Activated T-cell treated with anti-CD3 and anti-CD28 coated beads, Interleukin-2, amount 50 U/mL, for 72 hours (primary cell): Measurements from ENCODE around the gene ARHGEF40. TPM values are rescaled to one million over a fixed set of nuclear protein-coding genes. Genes with fewer than 3 reads are reported as not detected.

ENCODE experiments used
- ATAC-seq, 2 donors: fragments of 150-1000 bp; cut with Tn5 transposase; replicated peaks in 1 of 2; 2 replicates each; pipeline ENCODE4 v1.10.0; 2021; ENCODE audit warnings: moderate library complexity in 2 of 2, mild to moderate bottlenecking in 1 of 2
- DNase-seq, 2 donors: peaks; one replicate each; pipeline ENCODE4 v3.0.0; 2021 to 2022; ENCODE audit warnings: mixed read lengths in 1 of 2
- H3K27ac Mint-ChIP-seq: one replicate; pipeline ENCODE4 v1.8.0; 2022; ENCODE audit warnings: mild to moderate bottlenecking, moderate library complexity, mixed read lengths
- H3K27me3 Mint-ChIP-seq: one replicate; pipeline ENCODE4 v1.8.0; 2022; ENCODE audit warnings: low read depth, mixed read lengths
- H3K36me3 Mint-ChIP-seq, 2 donors: one replicate each; pipeline ENCODE4 v1.8.0; 2022; ENCODE audit warnings: mixed read lengths in 2 of 2, mild to moderate bottlenecking in 1 of 2; ENCODE audit not compliant: insufficient read depth in 2 of 2
- H3K4me1 Mint-ChIP-seq: one replicate; pipeline ENCODE4 v1.8.0; 2022; ENCODE audit warnings: low read depth, mixed read lengths
- H3K4me3 Mint-ChIP-seq, 2 donors: one replicate each; pipeline ENCODE4 v1.8.0; 2022; ENCODE audit warnings: mild to moderate bottlenecking in 2 of 2, mixed read lengths in 2 of 2, moderate library complexity in 2 of 2
- H3K9me3 Mint-ChIP-seq, 2 donors: one replicate each; pipeline ENCODE4 v1.8.0; 2022; ENCODE audit warnings: mixed read lengths in 2 of 2
- total RNA-seq, 2 donors: library from RNA; stranded (reverse); gene quantifications; one replicate each; pipeline ENCODE4 v1.2.3, GENCODE V29; 2022

The ARHGEF40 gene
- total RNA-seq, 2 donors from 2014 or later, result 0.26 to 0.37 TPM

DNA sequence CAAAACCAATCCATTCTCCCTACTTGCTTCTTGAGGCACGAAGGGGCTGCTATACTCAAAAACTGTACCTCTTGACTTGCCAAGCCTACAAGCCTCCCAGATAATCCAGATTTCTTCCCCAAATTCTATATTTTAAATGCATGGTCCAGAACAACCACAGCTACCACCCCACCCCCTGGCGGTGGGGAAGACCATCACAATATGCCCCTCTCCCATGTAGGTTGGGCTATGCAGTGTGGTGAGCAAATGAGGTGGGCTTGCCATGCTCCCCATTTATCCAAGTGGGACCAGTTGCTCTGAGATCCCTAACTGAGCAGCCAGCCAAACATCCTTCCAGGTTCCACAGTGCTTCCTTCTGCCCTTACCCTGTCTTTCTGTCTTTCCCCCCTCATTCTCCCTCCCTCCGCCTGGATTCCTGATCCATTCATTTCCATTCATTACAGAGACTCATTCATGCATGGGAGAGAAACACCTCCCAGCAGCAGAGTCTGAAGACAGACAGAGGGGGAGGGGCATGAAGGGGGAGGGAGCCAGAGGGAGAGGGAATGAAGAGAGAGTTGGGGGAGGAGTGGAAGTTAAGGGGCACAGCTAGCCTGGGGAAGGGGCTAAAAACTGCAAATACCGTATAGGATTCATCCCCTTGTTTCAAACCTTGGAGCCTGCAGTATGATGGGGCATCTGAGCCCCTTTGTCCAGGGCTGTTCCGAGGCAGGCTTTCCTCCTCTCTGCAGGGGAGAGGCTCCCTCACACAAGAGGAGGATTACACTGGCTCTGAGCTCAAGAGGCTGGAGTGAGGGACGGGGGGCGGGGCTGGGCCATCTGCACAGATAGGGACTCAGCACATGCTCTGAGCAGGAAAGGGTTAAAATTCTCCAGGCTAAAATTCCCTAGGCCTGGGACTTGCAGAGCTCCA is 23.9 kb downstream of the ARHGEF40 start:
- no peak for ATAC-seq
- Mint-ChIP-seq H3K27ac (no peak overlapping the region), H3K27me3 (peaks cover 5% of the 10 kb centered on the region), H3K36me3 (peaks cover 0 to 2% of the 10 kb centered on the region in 2 donors), H3K4me3 (no peak overlapping the region), H3K4me1 (peaks cover 23% of the 10 kb centered on the region), H3K9me3 (no peaks in the 10 kb centered on the region)
- DNase-seq, result no peak

DNA sequence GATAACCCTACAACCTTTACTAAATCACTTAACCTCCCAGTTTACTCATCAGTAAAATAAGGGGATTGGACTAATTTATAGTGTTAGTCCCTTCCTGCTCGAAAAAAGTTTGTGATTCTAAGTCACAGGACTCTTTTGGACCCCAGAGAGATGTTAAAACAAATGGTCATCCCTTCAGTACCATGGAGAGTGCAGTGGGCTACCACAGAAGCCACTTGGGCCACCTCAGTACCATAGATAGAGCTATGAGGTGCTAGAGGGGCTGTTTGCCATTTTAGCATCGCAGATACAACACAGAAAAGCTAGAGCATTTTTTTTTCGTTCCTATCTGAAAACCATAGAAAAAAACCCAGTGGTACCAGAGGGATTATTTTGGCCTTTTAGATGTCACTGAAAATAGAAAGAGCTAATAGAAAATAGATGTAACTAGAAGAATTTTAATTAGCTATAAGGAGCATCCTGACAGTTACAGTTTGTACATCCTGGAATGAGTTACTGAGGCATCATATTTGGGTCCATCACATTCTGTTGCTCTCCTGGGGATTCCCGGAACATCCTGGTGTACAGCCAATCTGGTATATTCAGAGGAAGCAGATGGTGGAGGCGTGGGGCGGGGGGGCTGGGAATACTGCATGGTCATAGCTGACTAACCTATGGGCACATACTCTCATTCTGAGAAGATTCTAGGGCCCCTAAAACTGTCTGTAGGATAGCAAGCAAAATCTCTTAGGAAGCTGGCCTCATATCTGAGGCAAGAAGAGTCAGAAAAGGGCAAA is 25.5 kb downstream of the ARHGEF40 start:
- DNase-seq, result no peak
- Mint-ChIP-seq H3K36me3 (peaks cover 0 to 2% of the 10 kb centered on the region in 2 donors), H3K27me3 (peaks cover 12% of the 10 kb centered on the region), H3K27ac (no peak overlapping the region), H3K4me3 (no peak overlapping the region), H3K4me1 (peaks cover 30% of the 10 kb centered on the region), H3K9me3 (no peaks in the 10 kb centered on the region)
- no peak for ATAC-seq

DNA sequence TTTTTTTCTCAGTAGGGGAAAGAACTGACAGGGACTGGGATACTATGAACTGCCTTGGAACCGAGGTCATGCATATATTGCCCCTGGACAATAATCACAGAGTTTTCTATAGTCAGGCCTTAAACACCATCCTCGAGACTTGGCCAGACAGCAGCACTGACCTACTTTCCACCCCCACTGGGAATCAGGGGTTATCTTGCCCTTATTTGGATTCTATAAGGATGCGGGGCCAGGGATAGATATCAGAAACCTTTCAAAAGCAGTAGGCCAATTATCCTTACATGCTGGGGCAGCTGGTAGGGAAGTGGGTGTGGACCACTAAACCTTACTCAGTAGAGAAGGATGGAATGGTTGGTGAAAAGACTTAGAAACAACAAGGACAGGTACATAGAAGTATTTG is 26.3 kb downstream of the ARHGEF40 start:
- no peak for DNase-seq
- Mint-ChIP-seq H3K27me3 (peaks cover 12% of the 10 kb centered on the region), H3K9me3 (no peaks in the 10 kb centered on the region), H3K4me1 (peaks cover 36% of the 10 kb centered on the region), H3K27ac (no peak overlapping the region), H3K4me3 (no peak overlapping the region), H3K36me3 (peaks cover 0 to 2% of the 10 kb centered on the region in 2 donors)
- ATAC-seq, result no peak

DNA sequence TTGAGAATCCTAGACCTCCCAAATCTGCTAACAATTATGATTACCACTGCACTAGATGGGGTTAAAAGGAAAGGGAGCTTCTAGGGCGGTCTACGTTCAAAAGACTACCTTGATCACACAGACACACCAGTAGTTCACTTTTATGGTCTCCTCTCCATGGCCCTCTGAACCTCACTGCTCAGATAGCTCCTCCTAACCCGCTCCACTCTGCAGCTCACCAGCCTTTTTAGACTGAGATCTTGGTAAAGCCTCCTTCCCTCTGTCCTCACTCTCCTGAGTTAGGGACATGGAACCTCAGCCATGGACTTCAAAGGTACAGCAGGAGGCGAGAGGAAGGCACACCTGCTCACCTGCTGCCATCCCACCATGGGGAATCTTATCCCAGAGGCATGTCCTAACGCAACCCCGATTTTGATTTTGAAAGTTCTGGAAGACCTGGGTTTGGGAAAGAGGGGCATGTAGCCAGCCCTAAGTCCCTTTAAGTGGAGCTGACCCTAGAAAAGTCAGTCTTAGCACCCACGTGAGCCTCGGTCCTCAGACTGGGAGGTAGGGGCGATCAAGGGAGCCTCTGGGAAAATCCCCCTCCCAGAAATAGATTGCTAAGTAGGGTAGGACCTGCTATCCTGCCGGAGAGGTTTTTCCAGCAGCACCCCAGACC is 27.0 kb downstream of the ARHGEF40 start:
- Mint-ChIP-seq H3K27me3 (peaks cover 12% of the 10 kb centered on the region), H3K4me3 (peak overlapping the region; percentile 81 to 84), H3K27ac (peak overlapping the region; percentile 64), H3K36me3 (peaks cover 0 to 2% of the 10 kb centered on the region in 2 donors), H3K4me1 (peaks cover 43% of the 10 kb centered on the region), H3K9me3 (no peaks in the 10 kb centered on the region)
- ATAC-seq, result no peak
- no peak for DNase-seq

DNA sequence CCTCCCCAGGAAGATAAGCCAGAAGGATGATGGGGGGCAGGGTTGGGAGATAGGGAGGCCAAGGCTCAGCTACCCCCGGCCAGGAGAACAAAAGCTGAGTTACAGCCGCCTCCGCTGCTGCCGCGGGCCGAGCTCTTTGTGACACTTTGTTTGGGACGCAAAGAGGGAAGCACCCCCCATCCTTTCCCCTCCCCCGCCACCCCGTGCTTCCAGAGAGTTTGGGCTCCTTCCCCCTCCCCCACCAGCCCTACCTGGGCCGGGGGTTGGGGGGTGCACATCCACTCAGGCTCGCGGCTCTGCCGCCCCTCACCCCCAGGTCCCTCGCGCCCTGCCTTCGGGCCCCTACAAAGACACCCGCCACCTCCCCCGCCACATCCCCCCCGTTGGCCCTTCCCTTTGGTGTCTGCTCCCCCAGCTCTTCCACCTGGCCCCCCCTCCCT is 27.6 kb downstream of the ARHGEF40 start:
- H3K4me1 Mint-ChIP-seq, result peaks cover 46% of the 10 kb centered on the region
- no peaks in the 10 kb centered on the region for H3K9me3 Mint-ChIP-seq
- peak in 1 of 2 donors; percentile 2 for ATAC-seq
- H3K27ac Mint-ChIP-seq, result peak overlapping the region; percentile 64
- H3K36me3 Mint-ChIP-seq, result peaks cover 0 to 2% of the 10 kb centered on the region in 2 donors
- H3K4me3 Mint-ChIP-seq, result peak overlapping the region; percentile 81 to 84
- DNase-seq, result peak in 1 of 2 donors; percentile 13
- peaks cover 12% of the 10 kb centered on the region for H3K27me3 Mint-ChIP-seq

DNA sequence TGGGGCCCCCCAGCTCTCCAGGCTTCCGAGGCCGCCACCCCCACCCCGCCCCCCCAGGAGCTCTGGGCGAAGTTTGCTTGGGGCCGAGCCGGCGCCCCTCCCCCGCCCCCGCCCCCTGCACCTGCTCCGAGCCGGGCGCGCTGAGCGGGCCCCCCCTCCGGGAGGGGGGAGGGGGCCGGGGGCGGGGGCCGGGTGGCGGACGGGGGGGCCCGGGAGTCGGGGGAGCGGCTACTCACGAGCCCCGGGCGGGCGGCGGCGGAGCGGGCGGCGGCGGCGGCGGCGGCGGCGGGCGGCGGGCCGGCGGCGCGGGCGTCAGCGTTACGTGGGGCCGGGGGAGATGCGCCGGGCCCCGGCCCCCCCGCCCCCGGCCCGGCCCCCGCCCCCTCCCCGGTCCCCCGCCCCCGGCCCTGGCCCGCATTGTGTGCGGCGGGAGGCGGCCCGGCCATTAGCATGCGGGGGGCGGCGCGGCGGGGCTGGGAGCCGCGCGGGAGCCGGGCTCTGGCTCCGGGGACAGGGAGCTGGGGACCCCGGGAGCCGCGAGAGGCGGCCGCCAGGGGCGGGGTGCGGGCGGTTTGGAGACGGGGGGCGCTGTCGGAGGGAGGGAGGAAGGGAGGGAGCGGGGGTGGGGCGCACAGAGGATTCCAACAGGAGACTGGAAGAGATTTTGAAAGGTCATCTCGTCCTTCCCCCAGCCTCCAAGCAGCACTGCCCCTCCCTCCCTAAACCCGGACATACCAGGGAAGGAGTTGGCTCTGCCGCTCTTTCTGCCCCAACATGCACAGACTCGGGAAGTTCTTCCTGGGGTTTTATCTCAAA is 28.2 kb downstream of the ARHGEF40 start, which contains the start of gene ZNF219:
TSS of gene ZNF219 (minus strand) at position 580 of the 816 bp plus-strand sequence. CDS start 5,064 bp downstream, outside the sequence.
- peaks cover 0 to 2% of the 10 kb centered on the region in 2 donors for H3K36me3 Mint-ChIP-seq
- peaks cover 12% of the 10 kb centered on the region for H3K27me3 Mint-ChIP-seq
- ATAC-seq (peak; percentile 46 to 65), DNase-seq (peak; percentile 45 to 49)
- peak within 1 kb of the TSS; percentile 84 to 97 for H3K4me3 Mint-ChIP-seq
- H3K27ac Mint-ChIP-seq, result peak within 1 kb of the TSS; percentile 87
- no peaks in the 10 kb centered on the region for H3K9me3 Mint-ChIP-seq
- H3K4me1 Mint-ChIP-seq, result peaks cover 46% of the 10 kb centered on the region

DNA sequence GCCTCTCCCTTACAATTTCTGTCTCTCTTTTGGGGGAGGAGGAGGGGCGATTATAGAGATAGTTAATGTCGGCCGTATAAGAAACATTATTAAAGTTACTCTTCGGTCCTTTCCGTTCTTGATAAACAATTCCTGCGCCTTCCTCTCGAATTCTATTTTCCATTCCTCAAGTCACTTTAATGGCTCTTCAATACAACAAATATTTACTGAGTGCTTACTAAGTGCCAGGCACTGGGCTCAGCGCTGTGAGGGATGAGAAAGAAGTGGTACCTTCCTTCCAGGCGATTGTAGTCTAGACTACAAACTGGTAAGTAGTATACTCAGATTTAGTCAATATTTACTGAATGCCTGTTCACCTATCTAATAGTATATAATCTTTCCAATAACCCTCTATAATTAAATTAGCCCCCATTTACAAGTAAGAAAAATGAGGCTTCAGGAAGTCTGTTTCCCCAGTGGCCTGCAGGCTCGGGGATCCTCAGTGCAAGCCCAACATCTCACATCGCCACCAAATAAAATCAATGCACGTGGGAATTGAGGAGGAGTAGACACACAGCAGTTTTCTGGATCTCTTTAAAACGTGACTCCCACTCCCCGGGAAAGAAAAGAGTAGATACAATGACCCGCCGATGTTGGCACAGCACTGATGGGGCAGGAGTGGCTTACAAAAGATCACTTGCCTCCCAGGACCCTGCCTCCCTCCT is 28.9 kb downstream of the ARHGEF40 start:
- Mint-ChIP-seq H3K4me3 (peak overlapping the region; percentile 79 to 97), H3K27me3 (peaks cover 12% of the 10 kb centered on the region), H3K9me3 (no peaks in the 10 kb centered on the region), H3K27ac (peak overlapping the region; percentile 87), H3K4me1 (peaks cover 47% of the 10 kb centered on the region), H3K36me3 (peaks cover 0 to 2% of the 10 kb centered on the region in 2 donors)
- DNase-seq (no peak), ATAC-seq (no peak)

DNA sequence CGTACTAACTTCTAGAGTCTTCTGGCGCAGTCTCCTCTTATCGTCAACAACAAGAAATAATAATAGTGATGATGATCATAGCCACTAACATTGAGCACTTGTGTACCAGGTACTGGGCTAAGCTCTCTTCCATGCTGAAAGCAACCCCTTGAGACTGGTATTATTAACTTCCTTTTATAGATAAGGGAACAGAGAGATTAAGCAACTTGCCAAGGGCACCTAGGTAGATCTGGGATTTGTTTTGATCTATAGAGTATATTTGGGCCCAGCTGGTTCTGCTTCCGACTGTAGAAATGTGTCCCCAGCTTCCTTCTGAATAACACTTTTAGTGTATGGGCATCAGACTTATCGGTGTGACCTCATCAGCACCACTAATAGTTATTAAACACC is 29.5 kb downstream of the ARHGEF40 start:
- H3K9me3 Mint-ChIP-seq, result no peaks in the 10 kb centered on the region
- ATAC-seq, result no peak
- no peak for DNase-seq
- H3K27ac Mint-ChIP-seq, result peak overlapping the region; percentile 87
- peak overlapping the region; percentile 79 to 97 for H3K4me3 Mint-ChIP-seq
- peaks cover 12% of the 10 kb centered on the region for H3K27me3 Mint-ChIP-seq
- H3K36me3 Mint-ChIP-seq, result peaks cover 0 to 2% of the 10 kb centered on the region in 2 donors
- peaks cover 49% of the 10 kb centered on the region for H3K4me1 Mint-ChIP-seq

DNA sequence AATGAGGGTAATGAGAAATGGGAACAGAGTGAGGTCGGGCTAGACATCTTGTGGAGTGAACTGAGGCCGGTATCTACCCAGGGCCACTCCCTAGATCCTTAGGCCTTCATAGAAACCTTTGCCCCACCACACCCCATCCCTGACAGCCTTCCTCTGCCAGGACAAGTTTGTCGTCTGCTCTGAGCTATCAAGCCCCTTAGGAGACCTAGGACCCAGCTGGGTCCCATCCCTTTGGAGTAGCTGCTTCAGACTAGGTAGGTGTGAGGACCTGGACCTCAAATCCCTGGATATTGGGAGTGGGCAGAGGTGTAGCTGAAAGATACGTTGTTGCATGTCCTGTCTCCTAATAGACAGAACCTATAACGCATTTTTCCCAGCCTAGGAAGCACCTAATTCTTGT is 30.8 kb downstream of the ARHGEF40 start, which contains the start of gene TMEM253:
TSS of gene TMEM253 (plus strand) at position 136 of the 400 bp plus-strand sequence. CDS start 278 bp downstream, outside the sequence.
- Mint-ChIP-seq H3K36me3 (peaks cover 0 to 2% of the 10 kb centered on the region in 2 donors), H3K4me3 (peak within 1 kb of the TSS; percentile 90 to 94), H3K4me1 (peaks cover 56% of the 10 kb centered on the region), H3K27ac (no peak within 1 kb of the TSS), H3K27me3 (peaks cover 12% of the 10 kb centered on the region), H3K9me3 (no peaks in the 10 kb centered on the region)
- ATAC-seq, result no peak
- no peak for DNase-seq

DNA sequence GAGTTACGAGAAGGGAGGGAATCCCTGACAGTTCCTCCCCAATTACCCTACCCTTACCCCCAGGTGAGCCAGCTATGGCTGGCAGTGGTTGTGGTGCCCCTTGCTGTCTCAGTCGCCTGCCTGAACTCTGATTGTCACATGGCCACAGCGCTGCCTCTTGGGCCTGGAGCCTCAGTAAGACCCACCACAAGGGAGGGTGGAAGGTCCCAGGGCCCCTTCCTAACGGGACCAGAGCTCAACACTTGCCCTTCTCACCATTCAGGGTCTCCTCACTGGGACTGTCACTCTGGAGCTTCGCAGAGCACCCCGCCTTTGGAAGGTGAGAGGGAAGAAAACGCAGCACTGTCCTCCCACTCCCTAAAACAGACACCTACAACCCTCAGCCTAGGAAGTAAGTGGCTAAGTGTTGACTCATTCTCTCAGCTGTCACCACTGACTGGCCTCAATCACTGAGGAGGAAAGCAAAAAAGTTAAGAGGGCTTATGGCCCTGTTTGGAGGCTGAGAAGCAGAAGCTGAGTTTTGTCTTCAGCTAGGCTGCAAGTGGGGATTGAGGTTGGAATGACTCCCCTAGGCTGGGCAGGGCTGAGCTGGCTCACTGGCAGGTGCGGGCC is 31.8 kb downstream of the ARHGEF40 start:
- peaks cover 59% of the 10 kb centered on the region for H3K4me1 Mint-ChIP-seq
- ATAC-seq, result peak; percentile 10 to 14

More for the DNA sequence above, 31.8 kb downstream of the ARHGEF40 start:
- Mint-ChIP-seq H3K27me3 (peaks cover 12% of the 10 kb centered on the region), H3K27ac (no peak overlapping the region), H3K4me3 (peak overlapping the region; percentile 90 to 94), H3K36me3 (peaks cover 0 to 2% of the 10 kb centered on the region in 2 donors), H3K9me3 (no peaks in the 10 kb centered on the region)
- DNase-seq, result peak in 1 of 2 donors; percentile 30
